ENCODE data around the gene KRT73.

KRT73 gene

DNA sequence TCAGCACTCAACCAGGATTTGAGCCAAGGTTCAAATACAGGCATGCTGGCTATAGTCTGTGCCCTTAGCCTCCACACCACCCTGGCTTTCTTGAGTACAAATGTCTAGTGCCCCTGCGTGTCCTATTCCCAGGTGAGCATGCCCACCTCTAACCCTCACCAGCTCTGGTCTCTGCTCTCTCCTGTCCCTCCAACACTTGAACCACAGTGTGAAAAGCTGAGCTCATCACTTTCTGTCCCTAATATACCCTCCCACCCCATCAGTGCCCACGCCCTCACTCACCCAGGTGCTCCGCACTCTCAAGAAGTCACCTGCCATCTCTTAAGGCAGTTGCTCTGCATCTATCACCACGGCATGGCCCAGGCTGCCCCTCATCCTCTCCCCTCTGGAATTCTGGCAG, 58.4 kb downstream of the KRT73 start:
- Histone ChIP-seq H3K27me3 (ENCODE audit: insufficient read depth, low read length, poor library complexity, severe bottlenecking) (no peaks in the 10 kb centered on the region), H3K4me2 (ENCODE audit: low read depth, low read length, poor library complexity, severe bottlenecking) (no peak overlapping the region), H3K36me3 (ENCODE audit: insufficient read depth, low read length) (no peaks in the 10 kb centered on the region), H3K9ac (ENCODE audit: low read depth, low read length, poor library complexity, severe bottlenecking) (no peak overlapping the region), H3K9me3 (ENCODE audit: insufficient read depth, low read depth, low read length) (no peaks in the 10 kb centered on the region), H4K20me1 (ENCODE audit: insufficient read depth, low read length, poor library complexity, severe bottlenecking) (no peaks in the 10 kb centered on the region), H3K9me2 (replicated peaks; ENCODE audit: low read depth, low read length) (no peaks in the 10 kb centered on the region), H3F3A (ENCODE audit: low read depth) (no peaks in the 10 kb centered on the region), H3K4me1 (ENCODE audit: insufficient read depth, low read length, poor library complexity, severe bottlenecking) (no peaks in the 10 kb centered on the region), H3K79me2 (ENCODE audit: insufficient read depth, low read length) (no peaks in the 10 kb centered on the region), H2AFZ (ENCODE audit: low read length) (no peak overlapping the region), H3K4me3 (ENCODE audit: low read length, poor library complexity, severe bottlenecking) (no peak overlapping the region)
- TF ChIP-seq EZH2phosphoT487 (IDR thresholded peaks at IDR 0.05; ENCODE audit: borderline replicate concordance) = no peak
- TF ChIP-seq, protein P1, sequence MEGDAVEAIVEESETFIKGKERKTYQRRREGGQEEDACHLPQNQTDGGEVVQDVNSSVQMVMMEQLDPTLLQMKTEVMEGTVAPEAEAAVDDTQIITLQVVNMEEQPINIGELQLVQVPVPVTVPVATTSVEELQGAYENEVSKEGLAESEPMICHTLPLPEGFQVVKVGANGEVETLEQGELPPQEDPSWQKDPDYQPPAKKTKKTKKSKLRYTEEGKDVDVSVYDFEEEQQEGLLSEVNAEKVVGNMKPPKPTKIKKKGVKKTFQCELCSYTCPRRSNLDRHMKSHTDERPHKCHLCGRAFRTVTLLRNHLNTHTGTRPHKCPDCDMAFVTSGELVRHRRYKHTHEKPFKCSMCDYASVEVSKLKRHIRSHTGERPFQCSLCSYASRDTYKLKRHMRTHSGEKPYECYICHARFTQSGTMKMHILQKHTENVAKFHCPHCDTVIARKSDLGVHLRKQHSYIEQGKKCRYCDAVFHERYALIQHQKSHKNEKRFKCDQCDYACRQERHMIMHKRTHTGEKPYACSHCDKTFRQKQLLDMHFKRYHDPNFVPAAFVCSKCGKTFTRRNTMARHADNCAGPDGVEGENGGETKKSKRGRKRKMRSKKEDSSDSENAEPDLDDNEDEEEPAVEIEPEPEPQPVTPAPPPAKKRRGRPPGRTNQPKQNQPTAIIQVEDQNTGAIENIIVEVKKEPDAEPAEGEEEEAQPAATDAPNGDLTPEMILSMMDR (conservative IDR thresholded peaks at IDR 0.05; ENCODE audit: low read length) = no peak

DNA sequence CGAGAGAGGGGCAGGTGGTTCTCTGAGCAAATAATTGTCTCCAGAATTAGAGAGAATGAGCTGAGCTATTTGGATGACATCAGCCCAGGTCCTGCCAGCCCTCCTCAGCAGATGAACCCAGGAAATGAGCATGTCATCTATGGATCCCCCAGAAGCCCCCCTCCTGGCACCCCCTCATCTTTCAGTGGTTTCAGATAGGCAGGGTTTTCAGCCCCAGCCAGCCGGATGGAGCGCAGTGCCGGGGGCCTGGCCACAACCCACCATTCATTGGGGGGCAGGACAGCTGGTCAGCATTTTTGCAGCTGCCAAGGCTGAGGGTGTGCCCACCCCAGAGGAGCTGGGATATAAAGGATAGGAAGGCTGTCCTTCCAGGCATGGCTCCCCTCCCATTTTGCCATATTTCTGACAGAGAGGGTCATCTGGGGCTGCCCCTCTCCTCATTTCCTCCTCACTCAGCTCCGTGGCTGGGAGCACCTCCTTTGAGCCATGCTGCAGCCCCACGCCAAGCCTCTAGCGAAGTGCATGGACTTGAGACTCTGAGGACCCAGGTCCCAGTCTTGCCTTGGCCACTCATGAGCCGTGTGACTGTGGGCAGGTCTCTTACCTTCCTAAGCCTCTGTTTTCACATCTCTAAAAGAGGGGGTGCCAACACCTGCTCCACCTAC, 59.4 kb downstream of the KRT73 start:
- no peak overlapping the region for H2AFZ ChIP-seq (ENCODE audit: low read length)
- H3F3A ChIP-seq (ENCODE audit: low read depth) = no peaks in the 10 kb centered on the region
- no peaks in the 10 kb centered on the region for H3K79me2 ChIP-seq (ENCODE audit: insufficient read depth, low read length)
- no peaks in the 10 kb centered on the region for H3K4me1 ChIP-seq (ENCODE audit: insufficient read depth, low read length, poor library complexity, severe bottlenecking)
- H3K27me3 ChIP-seq (ENCODE audit: insufficient read depth, low read length, poor library complexity, severe bottlenecking) = no peaks in the 10 kb centered on the region
- no peaks in the 10 kb centered on the region for H3K36me3 ChIP-seq (ENCODE audit: insufficient read depth, low read length)
- TF ChIP-seq, protein P1 (conservative IDR thresholded peaks at IDR 0.05; ENCODE audit: low read length) = no peak
- TF ChIP-seq EZH2phosphoT487 (IDR thresholded peaks at IDR 0.05; ENCODE audit: borderline replicate concordance) = no peak
- no peaks in the 10 kb centered on the region for H3K9me2 ChIP-seq (replicated peaks; ENCODE audit: low read depth, low read length)
- H3K9me3 ChIP-seq (ENCODE audit: insufficient read depth, low read depth, low read length) = no peaks in the 10 kb centered on the region
- no peaks in the 10 kb centered on the region for H4K20me1 ChIP-seq (ENCODE audit: insufficient read depth, low read length, poor library complexity, severe bottlenecking)
- no peak overlapping the region for H3K4me3 ChIP-seq (ENCODE audit: low read length, poor library complexity, severe bottlenecking)
- no peak overlapping the region for H3K9ac ChIP-seq (ENCODE audit: low read depth, low read length, poor library complexity, severe bottlenecking)
- H3K4me2 ChIP-seq (ENCODE audit: low read depth, low read length, poor library complexity, severe bottlenecking) = no peak overlapping the region

Measured in Loucy (cell line).